Endodermal cell (in vitro differentiated cells): ENCODE data around the gene ATP13A3. TPM values are rescaled to one million over a fixed set of nuclear protein-coding genes. Genes with fewer than 3 reads are reported as not detected.
A peak's percentile ranks its signal among the peaks of the same experiment; 100 is the strongest.

Source experiments
- DNase-seq: peaks from one replicate; pipeline ENCODE4 v3.0.0-alpha.2; 2017
- H3K27ac ChIP-seq: 2 replicates; pipeline ENCODE4 v1.5.1; 2013; ENCODE audit warnings: mild to moderate bottlenecking, low read depth, low read length, moderate library complexity
- H3K27me3 ChIP-seq: 2 replicates; pipeline ENCODE4 v1.6.1; 2013; ENCODE audit warnings: mild to moderate bottlenecking, low read length, moderate library complexity; ENCODE audit not compliant: insufficient read depth, control insufficient read depth, poor library complexity, severe bottlenecking
- H3K36me3 ChIP-seq: 2 replicates; pipeline ENCODE4 v1.7.0; 2013; ENCODE audit warnings: mild to moderate bottlenecking, low read length, moderate library complexity; ENCODE audit not compliant: control insufficient read depth, insufficient read depth
- H3K4me1 ChIP-seq: one replicate; pipeline ENCODE4 v1.7.0; 2013; ENCODE audit warnings: low read length; ENCODE audit not compliant: control insufficient read depth, insufficient read depth
- H3K4me3 ChIP-seq: 2 replicates; pipeline ENCODE4 v1.5.1; 2013; ENCODE audit warnings: mild to moderate bottlenecking, low read length, moderate library complexity
- H3K9ac ChIP-seq: 2 replicates; pipeline ENCODE4 v1.6.1; 2013; ENCODE audit warnings: mild to moderate bottlenecking, low read length, moderate library complexity; ENCODE audit not compliant: poor library complexity, severe bottlenecking; ENCODE audit errors: extremely low read depth
- H3K9me3 ChIP-seq: 2 replicates; pipeline ENCODE4 v1.6.1; 2013; ENCODE audit warnings: mild to moderate bottlenecking, low read length, moderate library complexity; ENCODE audit not compliant: control insufficient read depth
- H3K27ac Mint-ChIP-seq: 2 replicates; pipeline ENCODE4 v1.8.0; 2020; ENCODE audit warnings: mixed read lengths
- H3K27me3 Mint-ChIP-seq: 2 replicates; pipeline ENCODE4 v1.8.0; 2021; ENCODE audit warnings: mild to moderate bottlenecking, mixed read lengths; ENCODE audit not compliant: insufficient read depth
- H3K36me3 Mint-ChIP-seq: 2 replicates; pipeline ENCODE4 v1.8.0; 2020; ENCODE audit warnings: low read depth, mixed read lengths
- H3K4me1 Mint-ChIP-seq: 2 replicates; pipeline ENCODE4 v1.8.0; 2020; ENCODE audit warnings: mixed read lengths
- H3K4me3 Mint-ChIP-seq: 2 replicates; pipeline ENCODE4 v1.8.0; 2020; ENCODE audit warnings: mild to moderate bottlenecking, moderate library complexity, mixed read lengths
- H3K9me3 Mint-ChIP-seq: 2 replicates; pipeline ENCODE4 v1.8.0; 2020; ENCODE audit warnings: mild to moderate bottlenecking, mixed read lengths
- CTCF ChIP-seq: fragments of 200-600 bp; sonication (generic); conservative IDR thresholded peaks from 2 replicates; pipeline ENCODE4 v1.5.0; 2021; ENCODE audit warnings: antibody characterized with exemption, mild to moderate bottlenecking
- WGBS, 2 experiments: methylation state at CpG; one replicate each; pipeline versions ENCODE4 v1.1.5 to v1.1.7; 2013; ENCODE audit warnings: missing lambda C conversion rate in 2 of 2, mixed read lengths in 1 of 2; ENCODE audit not compliant: insufficient coverage in 1 of 2, insufficient read length in 1 of 2; 5-methylcytosine and 5-hydroxymethylcytosine counted together
- total RNA-seq, 2 donors: library from RNA; stranded (reverse); fragmentation: NEBNext Ultra II Directional in 1 of 2; extraction: Animal tissue kit (Norgen Biotek cat#: 25700) in 1 of 2; gene quantifications; 2 replicates in 1 of 2; 3 replicates in 1 of 2; pipeline ENCODE4 v1.2.1, GENCODE V29; 2021

ATP13A3 gene
- total RNA-seq, 2 donors from 2014 or later = 99.7 to 125 TPM

GRCh38 chr3:194462936-194463335, 23.9 kb downstream of the ATP13A3 start:
- Mint-ChIP-seq H3K36me3 (peaks cover 15% of the 10 kb centered on the region), H3K9me3 (no peaks in the 10 kb centered on the region), H3K4me1 (peaks cover 2% of the 10 kb centered on the region), H3K4me3 (no peak overlapping the region), H3K27me3 (no peaks in the 10 kb centered on the region), H3K27ac (no peak overlapping the region)
- H3K4me3 ChIP-seq = no peak overlapping the region
- no peak for DNase-seq
- 93 to 98% methylated on average over 2 of the region's 2 CpGs for WGBS, 2 experiments
- TF ChIP-seq CTCF = no peak
- peaks cover 41% of the 10 kb centered on the region for H3K36me3 ChIP-seq
- no peaks in the 10 kb centered on the region for H3K4me1 ChIP-seq
- H3K27ac ChIP-seq = no peak overlapping the region
- no peaks in the 10 kb centered on the region for H3K9me3 ChIP-seq
- H3K27me3 ChIP-seq = no peaks in the 10 kb centered on the region
- no peak overlapping the region for H3K9ac ChIP-seq

- peaks cover 56% of the 10 kb centered on the region for H3K36me3 ChIP-seq
- no peak overlapping the region for H3K4me3 ChIP-seq
- Mint-ChIP-seq H3K36me3 (peaks cover 25% of the 10 kb centered on the region), H3K9me3 (no peaks in the 10 kb centered on the region), H3K4me1 (peaks cover 2% of the 10 kb centered on the region), H3K27ac (no peak overlapping the region), H3K27me3 (no peaks in the 10 kb centered on the region), H3K4me3 (no peak overlapping the region)
- no peak for TF ChIP-seq CTCF
- 89 to 97% methylated on average over 1 to 5 of the region's 5 CpGs for WGBS, 2 experiments
- no peak overlapping the region for H3K9ac ChIP-seq
- no peaks in the 10 kb centered on the region for H3K27me3 ChIP-seq
- DNase-seq = no peak
- no peaks in the 10 kb centered on the region for H3K9me3 ChIP-seq
- no peaks in the 10 kb centered on the region for H3K4me1 ChIP-seq
- no peak overlapping the region for H3K27ac ChIP-seq
Measured at GRCh38 chr3:194460566-194460965, 26.2 kb downstream of the ATP13A3 start.

GRCh38 chr3:194458131-194458530, 28.7 kb downstream of the ATP13A3 start:
- Histone ChIP-seq H3K36me3 (peaks cover 77% of the 10 kb centered on the region), H3K27me3 (no peaks in the 10 kb centered on the region), H3K4me3 (no peak overlapping the region), H3K9ac (no peak overlapping the region), H3K9me3 (no peaks in the 10 kb centered on the region), H3K27ac (no peak overlapping the region), H3K4me1 (no peaks in the 10 kb centered on the region)
- H3K9me3 Mint-ChIP-seq = no peaks in the 10 kb centered on the region
- no peaks in the 10 kb centered on the region for H3K27me3 Mint-ChIP-seq
- no peaks in the 10 kb centered on the region for H3K4me1 Mint-ChIP-seq
- H3K4me3 Mint-ChIP-seq = no peak overlapping the region
- peaks cover 37% of the 10 kb centered on the region for H3K36me3 Mint-ChIP-seq
- TF ChIP-seq CTCF = peak; percentile 22
- 95 to 96% methylated on average over 3 to 5 of the region's 5 CpGs for WGBS, 2 experiments
- no peak overlapping the region for H3K27ac Mint-ChIP-seq
- DNase-seq = no peak
